ENCODE measurements around the gene DIDO1. TPM values are rescaled to one million over a fixed set of nuclear protein-coding genes. Genes with fewer than 3 reads are reported as not detected.

DIDO1 gene
- total and polyA plus RNA-seq, 9 of the 15 experiments (the other 6 are each of a cell fraction or from before 2014, with no cell fraction given), result 4.4 to 46.8 (median 31.2) TPM

DNA sequence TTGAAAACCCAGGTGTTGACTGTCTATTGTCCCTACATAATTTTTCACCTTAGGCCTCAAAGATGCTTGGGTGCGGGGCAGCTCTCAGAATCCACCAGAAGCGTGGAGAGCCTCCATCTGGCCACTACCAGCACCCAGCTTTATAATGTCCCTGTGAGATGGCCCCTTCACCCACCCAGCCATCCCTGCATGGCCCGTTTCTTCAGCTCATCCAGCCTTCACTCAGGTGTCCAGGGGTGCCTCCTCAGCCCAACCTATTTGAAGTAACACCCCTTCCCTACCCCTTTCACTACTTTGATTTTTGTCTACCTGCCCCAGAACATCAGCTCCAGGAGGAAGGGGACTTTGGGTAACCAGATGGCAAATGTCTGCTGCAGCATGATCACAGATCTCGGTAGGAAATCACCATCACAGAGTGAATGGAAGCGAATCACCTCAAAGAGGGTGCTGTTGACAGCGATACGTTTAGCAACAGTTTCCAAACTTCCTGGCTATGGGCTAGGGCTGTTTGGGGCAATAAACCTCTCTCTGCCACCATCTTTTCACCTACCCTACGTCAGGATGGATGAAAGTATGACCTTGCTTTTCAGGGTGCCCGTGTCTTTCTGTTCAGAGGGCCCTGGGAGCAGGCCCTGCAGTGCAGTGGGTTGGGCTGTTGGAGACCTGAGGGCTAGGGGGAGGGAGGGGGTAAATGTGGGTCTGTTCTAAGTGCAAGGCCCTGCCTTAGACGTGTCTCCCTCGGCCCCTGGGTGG lies 25.0 kb upstream of the DIDO1 start:
- H3K9me1 ChIP-seq (ENCODE audit: control insufficient read depth, insufficient read depth, low read length), result no peaks in the 10 kb centered on the region
- peaks cover 8 to 14% of the 10 kb centered on the region in 2 experiments; a peak in 4 of 5 replicates for H3K27me3 ChIP-seq (ENCODE audit: control insufficient read depth in 2 of 2, insufficient read depth in 2 of 2, low read length in 2 of 2)
- H4K20me1 ChIP-seq (replicated peaks; ENCODE audit: control insufficient read depth, insufficient read depth, low read length), result 0 out of 2 replicates have a peak, but pooled peaks cover 3% of the 10 kb centered on the region
- peaks cover 3 to 26% of the 10 kb centered on the region in 2 experiments; a peak in 3 of 5 replicates for H3K4me1 ChIP-seq (replicated peaks in 1 of 2; ENCODE audit: control insufficient read depth in 2 of 2, insufficient read depth in 2 of 2, low read length in 2 of 2)
- ChIA-PET CTCF (ENCODE audit: low intra/inter-chr PET ratio) (no interaction called here), POLR2A (interaction anchor here (0.6 to 4.5 kb wide), 4 partner anchors 8 to 89 kb away, joined by 3 to 41 read pairs (median 5); partner anchors contain the start of gene GID8)
- DNase-seq (ENCODE audit: extremely low read depth in 1 of 4, low spot score in 3 of 4) (no peak), FAIRE-seq (no peak), ATAC-seq (no peak)
- H3K4me3 ChIP-seq, result no peak overlapping the region
- in situ Hi-C loops (cut with MboI) (no loop called here), intact Hi-C loops (cut with micrococcal nuclease) (no loop called here)
- BruUV-seq (replicated peaks), result no TSS peak
- no peak overlapping the region for H3K27ac ChIP-seq (ENCODE audit: extremely low read depth, low read depth, low read length)
- no peaks in the 10 kb centered on the region for H3K79me2 ChIP-seq (ENCODE audit: control insufficient read depth, insufficient read depth, low read length)
- H2AFZ ChIP-seq (ENCODE audit: low read depth, low read length), result no peak overlapping the region
- WGBS (ENCODE audit: insufficient coverage, low coverage, missing lambda C conversion rate), result 62% methylated on average over 11 of the region's 11 CpGs
- H3K9me3 ChIP-seq (replicated peaks; ENCODE audit: control insufficient read depth, insufficient read depth, low read depth, low read length), result peaks cover 7% of the 10 kb centered on the region
- TF ChIP-seq POLR2AphosphoS2 (IDR thresholded peaks at IDR 0.05; ENCODE audit: low read length) (no peak), PHF20 (IDR thresholded peaks at IDR 0.05; ENCODE audit: partially characterized antibody) (no peak), NCOA6 (IDR thresholded peaks at IDR 0.05) (no peak), CCNT2 (IDR thresholded peaks at IDR 0.05; ENCODE audit: borderline replicate concordance, extremely low read depth, insufficient read length, low read depth, low read length) (no peak), RUNX1 (IDR thresholded peaks at IDR 0.05; ENCODE audit: low read depth) (no peak), ZNF766 (CRISPR knock-in tag; conservative IDR thresholded peaks at IDR 0.05) (no peak), MECOM (CRISPR knock-in tag; IDR thresholded peaks at IDR 0.05) (no peak), MTA1 (IDR thresholded peaks at IDR 0.05; ENCODE audit: borderline replicate concordance) (no peak), NFRKB (IDR thresholded peaks at IDR 0.05; ENCODE audit: low read depth) (no peak), RBM22 (IDR thresholded peaks at IDR 0.05; ENCODE audit: low read depth, low read length, poor library complexity, severe bottlenecking) (no peak), KDM2B (CRISPR knock-in tag; IDR thresholded peaks at IDR 0.05) (no peak), TBL1XR1 (IDR thresholded peaks at IDR 0.05; ENCODE audit: low read length in 2 of 2) (no peak), HOXB6 (CRISPR knock-in tag; IDR thresholded peaks at IDR 0.05; ENCODE audit: borderline replicate concordance) (no peak), PURB (CRISPR knock-in tag; IDR thresholded peaks at IDR 0.05; ENCODE audit: low read depth) (no peak), NFIC (IDR thresholded peaks at IDR 0.05) (no peak)
- TF ChIP-seq, protein P1, sequence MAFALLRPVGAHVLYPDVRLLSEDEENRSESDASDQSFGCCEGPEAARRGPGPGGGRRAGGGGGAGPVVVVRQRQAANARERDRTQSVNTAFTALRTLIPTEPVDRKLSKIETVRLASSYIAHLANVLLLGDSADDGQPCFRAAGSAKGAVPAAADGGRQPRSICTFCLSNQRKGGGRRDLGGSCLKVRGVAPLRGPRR (CRISPR knock-in tag; IDR thresholded peaks at IDR 0.05), result no peak
- TF ChIP-seq, protein P2, sequence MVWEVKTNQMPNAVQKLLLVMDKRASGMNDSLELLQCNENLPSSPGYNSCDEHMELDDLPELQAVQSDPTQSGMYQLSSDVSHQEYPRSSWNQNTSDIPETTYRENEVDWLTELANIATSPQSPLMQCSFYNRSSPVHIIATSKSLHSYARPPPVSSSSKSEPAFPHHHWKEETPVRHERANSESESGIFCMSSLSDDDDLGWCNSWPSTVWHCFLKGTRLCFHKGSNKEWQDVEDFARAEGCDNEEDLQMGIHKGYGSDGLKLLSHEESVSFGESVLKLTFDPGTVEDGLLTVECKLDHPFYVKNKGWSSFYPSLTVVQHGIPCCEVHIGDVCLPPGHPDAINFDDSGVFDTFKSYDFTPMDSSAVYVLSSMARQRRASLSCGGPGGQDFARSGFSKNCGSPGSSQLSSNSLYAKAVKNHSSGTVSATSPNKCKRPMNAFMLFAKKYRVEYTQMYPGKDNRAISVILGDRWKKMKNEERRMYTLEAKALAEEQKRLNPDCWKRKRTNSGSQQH (CRISPR knock-in tag; IDR thresholded peaks at IDR 0.05), result no peak
- TF ChIP-seq, protein P3, sequence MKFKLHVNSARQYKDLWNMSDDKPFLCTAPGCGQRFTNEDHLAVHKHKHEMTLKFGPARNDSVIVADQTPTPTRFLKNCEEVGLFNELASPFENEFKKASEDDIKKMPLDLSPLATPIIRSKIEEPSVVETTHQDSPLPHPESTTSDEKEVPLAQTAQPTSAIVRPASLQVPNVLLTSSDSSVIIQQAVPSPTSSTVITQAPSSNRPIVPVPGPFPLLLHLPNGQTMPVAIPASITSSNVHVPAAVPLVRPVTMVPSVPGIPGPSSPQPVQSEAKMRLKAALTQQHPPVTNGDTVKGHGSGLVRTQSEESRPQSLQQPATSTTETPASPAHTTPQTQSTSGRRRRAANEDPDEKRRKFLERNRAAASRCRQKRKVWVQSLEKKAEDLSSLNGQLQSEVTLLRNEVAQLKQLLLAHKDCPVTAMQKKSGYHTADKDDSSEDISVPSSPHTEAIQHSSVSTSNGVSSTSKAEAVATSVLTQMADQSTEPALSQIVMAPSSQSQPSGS (CRISPR knock-in tag; IDR thresholded peaks at IDR 0.05), result no peak
- TF ChIP-seq, protein P4, sequence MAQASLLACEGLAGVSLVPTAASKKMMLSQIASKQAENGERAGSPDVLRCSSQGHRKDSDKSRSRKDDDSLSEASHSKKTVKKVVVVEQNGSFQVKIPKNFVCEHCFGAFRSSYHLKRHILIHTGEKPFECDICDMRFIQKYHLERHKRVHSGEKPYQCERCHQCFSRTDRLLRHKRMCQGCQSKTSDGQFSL (CRISPR knock-in tag; IDR thresholded peaks at IDR 0.05), result no peak
- TF ChIP-seq, protein P4 (tag; IDR thresholded peaks at IDR 0.05), result no peak
- H3K9ac ChIP-seq (ENCODE audit: insufficient read depth in 1 of 2, low read depth in 2 of 2, low read length in 2 of 2), result no peak overlapping the region
- H3K36me3 ChIP-seq (ENCODE audit: control insufficient read depth, insufficient read depth, low read length), result peaks cover 26% of the 10 kb centered on the region
- H3K4me2 ChIP-seq (ENCODE audit: insufficient read depth, low read length), result no peak overlapping the region

Measured in K562 (cell line).